Right hindlimb (tissue), 1 donor: Measurements from ENCODE around the gene GPR179.

Experiments used
- DNase-seq: peaks from one replicate; pipeline ENCODE4 v3.0.0-alpha.2; 2018

The GPR179 gene

GRCh38 chr17:38342886-38343607, 709 bp downstream of the GPR179 start:
- no peak for DNase-seq

- DNase-seq, result peak; percentile 41
Observed at GRCh38 chr17:38341035-38341721, 2.6 kb downstream of the GPR179 start.

- no peak for DNase-seq
Observed at GRCh38 chr17:38339891-38340290, 3.9 kb downstream of the GPR179 start.

GRCh38 chr17:38338535-38338934, 5.2 kb downstream of the GPR179 start:
- no peak for DNase-seq

- DNase-seq, result no peak
Observed at GRCh38 chr17:38338053-38338452, 5.7 kb downstream of the GPR179 start.

- no peak for DNase-seq
Observed at GRCh38 chr17:38336838-38337237, 6.9 kb downstream of the GPR179 start.

GRCh38 chr17:38334480-38335364, 9.0 kb downstream of the GPR179 start:
- no peak for DNase-seq

- DNase-seq, result no peak
Observed at GRCh38 chr17:38333635-38334295, 10.0 kb downstream of the GPR179 start.

- no peak for DNase-seq
Observed at GRCh38 chr17:38332735-38333134, 11.0 kb downstream of the GPR179 start.

GRCh38 chr17:38330941-38331411, 12.8 kb downstream of the GPR179 start:
- DNase-seq, result no peak

GRCh38 chr17:38329808-38330730, 13.7 kb downstream of the GPR179 start:
- DNase-seq, result no peak

- DNase-seq, result no peak
Observed at GRCh38 chr17:38329284-38329683, 14.5 kb downstream of the GPR179 start.

GRCh38 chr17:38328620-38329019, 15.1 kb downstream of the GPR179 start:
- DNase-seq, result no peak

GRCh38 chr17:38327936-38328335, 15.8 kb downstream of the GPR179 start:
- no peak for DNase-seq

GRCh38 chr17:38326996-38327792, 16.6 kb downstream of the GPR179 start:
- no peak for DNase-seq

- no peak for DNase-seq
Observed at GRCh38 chr17:38325221-38325851, 18.4 kb downstream of the GPR179 start.

GRCh38 chr17:38324772-38325171, 19.0 kb downstream of the GPR179 start:
- DNase-seq, result no peak

GRCh38 chr17:38324141-38324697, 19.5 kb downstream of the GPR179 start:
- DNase-seq, result no peak

- no peak for DNase-seq
Observed at GRCh38 chr17:38322897-38323296, 20.9 kb downstream of the GPR179 start.
